HepG2 (cell line): ENCODE measurements around the gene FAM78B. TPM values are rescaled to one million over a fixed set of nuclear protein-coding genes. Genes with fewer than 3 reads are reported as not detected.

Experiments
- ATAC-seq: fragments of 200-7000 bp; cut with Tn5 transposase; 3 replicates; pipeline ENCODE4 v1.9.1; 2020; ENCODE audit warnings: mild to moderate bottlenecking, moderate library complexity
- BruUV-seq: library from RNA; stranded (reverse); fragments of 400-500 nt; replicated peaks from 2 replicates; lab custom pipeline; 2021; lab: Mats Ljungman, UMichigan
- CTCF ChIA-PET: fragments of 300-600 bp; formaldehyde crosslinking; extraction: SDS; loops from one replicate; lab custom pipeline; 2021; ENCODE audit warnings: low total read pairs, inconsistent platforms, low intra/inter-chr PET ratio; lab: Yijun Ruan, JAX
- POLR2A ChIA-PET: fragments of 350-600 bp; sonication (Branson Sonifier 250); formaldehyde crosslinking; loops from one replicate; lab custom pipeline; 2020; ENCODE audit warnings: antibody characterized with exemption, inconsistent platforms; lab: Yijun Ruan, JAX
- DNase-seq: peaks from one replicate; pipeline ENCODE4 v3.0.0-alpha.2; 2015; ENCODE audit warnings: low spot score
- FAIRE-seq: peaks from 3 replicates; lab custom pipeline; 2011; peaks lifted over from hg19 to GRCh38; lab: Jason Lieb, UNC
- H2AFZ ChIP-seq: one replicate; pipeline ENCODE4 v1.6.1; 2011; ENCODE audit warnings: low read length, inconsistent platforms
- H3K27ac ChIP-seq: fragments of 300-600 bp; 3 replicates; pipeline ENCODE4 v1.8.0; 2011; ENCODE audit warnings: mixed run types, mild to moderate bottlenecking, mixed read lengths, low read length, inconsistent platforms; ENCODE audit not compliant: insufficient read depth; ENCODE audit errors: extremely low read length
- H3K27me3 ChIP-seq, 2 experiments: fragments of 200-600 bp in 1 of 2; 2 replicates in 1 of 2; 3 replicates in 1 of 2; pipeline versions ENCODE4 v1.6.0 to v1.8.0; 2011; ENCODE audit warnings: low read length in 2 of 2, mild to moderate bottlenecking in 2 of 2, moderate library complexity in 2 of 2, inconsistent platforms in 1 of 2; ENCODE audit not compliant: insufficient read depth in 2 of 2, control insufficient read depth in 1 of 2
- H3K36me3 ChIP-seq, 2 experiments: fragments of 200-600 bp in 1 of 2; replicated peaks in 1 of 2; 2 replicates in 1 of 2; 3 replicates in 1 of 2; pipeline versions ENCODE4 v1.5.1 to v1.8.0; 2011; ENCODE audit warnings: low read length in 2 of 2, inconsistent platforms in 1 of 2; ENCODE audit not compliant: insufficient read depth in 2 of 2, control insufficient read depth in 1 of 2
- H3K4me1 ChIP-seq: 2 replicates; pipeline ENCODE4 v1.5.1; 2012; ENCODE audit warnings: low read length, inconsistent platforms; ENCODE audit not compliant: insufficient read depth
- H3K4me2 ChIP-seq: 2 replicates; pipeline ENCODE4 v1.6.0; 2011; ENCODE audit warnings: low read depth, low read length, inconsistent platforms
- H3K4me3 ChIP-seq, 3 experiments: fragments of 200-600 bp in 1 of 3; sonication (generic), shearing (Covaris generic) in 1 of 3; replicated peaks in 1 of 3; 2 replicates each; pipeline ENCODE4 v1.5.1; 2011 to 2016; ENCODE audit warnings: low read length in 3 of 3, inconsistent platforms in 2 of 3, low read depth in 2 of 3, mild to moderate bottlenecking in 2 of 3, control low read depth in 1 of 3, mixed read lengths in 1 of 3; ENCODE audit not compliant: insufficient read depth in 1 of 3
- H3K79me2 ChIP-seq: one replicate; pipeline ENCODE4 v1.6.1; 2011; ENCODE audit warnings: low read length, inconsistent platforms; ENCODE audit not compliant: insufficient read depth
- H3K9ac ChIP-seq: 2 replicates; pipeline ENCODE4 v1.6.0; 2011; ENCODE audit warnings: mild to moderate bottlenecking, low read depth, low read length, inconsistent platforms; ENCODE audit not compliant: insufficient read depth
- H3K9me3 ChIP-seq: 2 replicates; pipeline ENCODE4 v1.5.1; 2012; ENCODE audit warnings: mild to moderate bottlenecking, low read length
- H4K20me1 ChIP-seq: 2 replicates; pipeline ENCODE4 v1.6.0; 2011; ENCODE audit warnings: inconsistent platforms, mild to moderate bottlenecking, low read length, moderate library complexity; ENCODE audit not compliant: insufficient read depth
- ATF7-NPFF ChIP-seq: sonication (generic); formaldehyde crosslinking; IDR thresholded peaks from 2 replicates; pipeline ENCODE4 v1.8.1; 2023; ENCODE audit warnings: mild to moderate bottlenecking, low read depth, missing genetic modification reagents, moderate library complexity
- CREM ChIP-seq, 2 experiments: sonication (generic) in 1 of 2; formaldehyde crosslinking in 1 of 2; IDR thresholded peaks; 2 replicates each; pipeline versions ENCODE4 v1.4.0 to v1.6.1; 2016 to 2020; ENCODE audit warnings: antibody characterized with exemption in 1 of 2, mild to moderate bottlenecking in 1 of 2, missing genetic modification reagents in 1 of 2
- EZH2 ChIP-seq: conservative IDR thresholded peaks from 2 replicates; pipeline ENCODE4 v1.6.1; 2012; ENCODE audit warnings: mild to moderate bottlenecking, low read depth, low read length, moderate library complexity
- FIP1L1 ChIP-seq: fragments of 200-400 bp; formaldehyde crosslinking; IDR thresholded peaks from 2 replicates; pipeline ENCODE4 v1.6.1; 2018; ENCODE audit warnings: low read depth, mild to moderate bottlenecking, low read length, moderate library complexity, borderline replicate concordance; ENCODE audit not compliant: insufficient read depth
- FOXK2 ChIP-seq: fragments of 450-650 bp; IDR thresholded peaks from 2 replicates; pipeline ENCODE4 v1.6.1; 2016
- HIVEP1 ChIP-seq: sonication (generic); formaldehyde crosslinking; IDR thresholded peaks from 2 replicates; pipeline ENCODE4 v1.4.0; 2020; ENCODE audit warnings: mild to moderate bottlenecking, missing genetic modification reagents
- IRX3 ChIP-seq: sonication (generic); formaldehyde crosslinking; IDR thresholded peaks from 2 replicates; pipeline ENCODE4 v1.8.1; 2023; ENCODE audit warnings: mild to moderate bottlenecking, low read depth, missing genetic modification reagents, borderline replicate concordance
- NFE2L1 ChIP-seq: sonication (generic); formaldehyde crosslinking; IDR thresholded peaks from 2 replicates; pipeline ENCODE4 v1.4.0; 2020; ENCODE audit warnings: missing genetic modification reagents, mild to moderate bottlenecking, borderline replicate concordance
- NR1H2 ChIP-seq: sonication (generic); formaldehyde crosslinking; IDR thresholded peaks from 2 replicates; pipeline ENCODE4 v1.8.1; 2022; ENCODE audit warnings: low read depth, missing genetic modification reagents, borderline replicate concordance
- SAFB2 ChIP-seq: sonication (generic); formaldehyde crosslinking; IDR thresholded peaks from 2 replicates; pipeline ENCODE4 v1.5.1; 2020; ENCODE audit warnings: missing genetic modification reagents, low read depth, mild to moderate bottlenecking, borderline replicate concordance
- SNAPC2 ChIP-seq: sonication (generic); formaldehyde crosslinking; IDR thresholded peaks from 2 replicates; pipeline ENCODE4 v1.8.1; 2022; ENCODE audit warnings: mild to moderate bottlenecking, missing genetic modification reagents
- ZFP37 ChIP-seq: sonication (generic); formaldehyde crosslinking; IDR thresholded peaks from 2 replicates; pipeline ENCODE4 v1.4.0; 2020; ENCODE audit warnings: missing genetic modification reagents, borderline replicate concordance
- ZNF12 ChIP-seq: sonication (generic); formaldehyde crosslinking; IDR thresholded peaks from 2 replicates; pipeline ENCODE4 v1.5.0; 2020; ENCODE audit warnings: missing genetic modification reagents
- ZNF414 ChIP-seq: sonication (generic); formaldehyde crosslinking; IDR thresholded peaks from 2 replicates; pipeline ENCODE4 v1.5.0; 2020; ENCODE audit warnings: missing genetic modification reagents
- ZNF562 ChIP-seq: sonication (generic); formaldehyde crosslinking; IDR thresholded peaks from 2 replicates; pipeline ENCODE4 v1.8.0; 2022; ENCODE audit warnings: missing genetic modification reagents, borderline replicate concordance
- ZNF563 ChIP-seq: sonication (generic); formaldehyde crosslinking; IDR thresholded peaks from 2 replicates; pipeline ENCODE4 v1.8.0; 2022; ENCODE audit warnings: mild to moderate bottlenecking, moderate library complexity, missing genetic modification reagents
- WGBS: methylation state at CpG from one replicate; pipeline ENCODE4 v1.1.6; 2017; ENCODE audit warnings: low lambda C conversion rate; 5-methylcytosine and 5-hydroxymethylcytosine counted together
- in situ Hi-C: cut with HindIII; loops from 2 replicates; pipeline ENCODE4 v1.10.0; 2017; ENCODE audit warnings: low pct_unique_long_range_greater_than_20kb; ENCODE audit not compliant: extremely low pct_ligation_motif_present
- intact Hi-C: fragments of 100-400 bp; cut with micrococcal nuclease; formaldehyde crosslinking; loops from one replicate; pipeline ENCODE4 v1.10.0; 2022; ENCODE audit not compliant: unreplicated experiment
- polyA plus RNA-seq, 8 experiments: library from polyadenylated mRNA; depleted of rRNA in 3 of 8; stranded (reverse) in 7 of 8; unstranded in 1 of 8; fragments of >200 nt; fragmentation: Illumina TruSeq in 4 of 8; extraction: Trizol in 4 of 8; gene quantifications; 2 replicates each; pipeline versions ENCODE4 v1.2.1 to v1.2.3, GENCODE V29; 2011 to 2016; ENCODE audit warnings: low read depth in 4 of 8, missing spikeins in 1 of 8, mixed read lengths in 1 of 8; ENCODE audit not compliant: insufficient read depth in 1 of 8
- total RNA-seq, 5 experiments: library from RNA; depleted of rRNA; stranded (reverse); fragments of >200 nt; fragmentation: Illumina TruSeq; extraction: Trizol; gene quantifications; 2 replicates each; pipeline ENCODE4 v1.2.3, GENCODE V29; 2016; ENCODE audit warnings: low read depth in 1 of 5
- TF ChIP-seq, protein P1 (sequence below): sonication (generic); formaldehyde crosslinking; IDR thresholded peaks from 2 replicates; pipeline ENCODE4 v1.5.0; 2020; ENCODE audit warnings: mild to moderate bottlenecking, missing genetic modification reagents, borderline replicate concordance
- TF ChIP-seq, protein P2 (sequence below): sonication (generic); formaldehyde crosslinking; IDR thresholded peaks from 2 replicates; pipeline ENCODE4 v1.8.1; 2023; ENCODE audit warnings: mild to moderate bottlenecking, missing genetic modification reagents

The FAM78B gene
- total and polyA plus RNA-seq, 2 of the 13 experiments (the other 11 are each of a cell fraction or from before 2014, with no cell fraction given) = 0.22 to 0.31 TPM

DNA sequence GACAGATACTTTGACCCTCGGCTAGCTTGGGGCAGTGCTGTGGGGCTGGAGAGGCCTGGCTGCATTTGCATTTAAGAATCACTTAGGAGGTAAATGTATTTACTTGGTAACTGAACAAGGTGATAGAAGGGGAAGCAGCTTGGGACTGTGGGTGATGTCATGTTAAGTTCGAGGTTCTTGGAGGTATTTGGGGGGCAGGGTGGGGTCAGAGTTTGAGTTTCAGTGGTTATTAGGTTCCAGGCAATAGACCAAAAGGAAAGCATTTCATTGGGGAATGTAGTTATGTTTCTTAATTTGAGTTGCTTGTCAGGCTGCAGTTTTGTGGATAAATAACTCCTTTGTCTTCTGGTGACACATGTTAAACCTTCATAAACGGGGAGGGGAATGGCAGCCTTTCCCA lies 2.4 kb upstream of the FAM78B start:
- in situ Hi-C loops = loop anchor here (25.0 kb wide), 1 partner anchor 457 kb away; no protein-coding TSS in a partner anchor
- no peaks in the 10 kb centered on the region for H3K36me3 ChIP-seq
- WGBS = 1% methylated on average over 3 of the region's 3 CpGs
- intact Hi-C loops = loop anchor here (5.0 kb wide), 1 partner anchor 247 kb away; no protein-coding TSS in a partner anchor
- ChIA-PET CTCF (no interaction called here), POLR2A (no interaction called here)
- no peaks in the 10 kb centered on the region for H4K20me1 ChIP-seq
- DNase-seq (no peak), ATAC-seq (no peak), FAIRE-seq (no peak)
- H3K27me3 ChIP-seq = peaks cover 2 to 18% of the 10 kb centered on the region in 2 experiments; a peak in 3 of 5 replicates
- no peak overlapping the region for H3K27ac ChIP-seq
- peaks cover 17% of the 10 kb centered on the region for H3K4me1 ChIP-seq
- H3K4me2 ChIP-seq = no peak overlapping the region
- H3K9ac ChIP-seq = no peak overlapping the region
- H3K79me2 ChIP-seq = no peaks in the 10 kb centered on the region
- no TSS peak for BruUV-seq
- no peaks in the 10 kb centered on the region for H3K9me3 ChIP-seq
- no peak overlapping the region for H3K4me3 ChIP-seq
- H2AFZ ChIP-seq = no peak overlapping the region
- TF ChIP-seq ZNF562 (CRISPR knock-in tag) = no peak
- no peak for TF ChIP-seq EZH2
- no peak for TF ChIP-seq ZNF414 (CRISPR knock-in tag)
- no peak for TF ChIP-seq NR1H2 (CRISPR knock-in tag)
- TF ChIP-seq ZNF563 (CRISPR knock-in tag) = no peak
- TF ChIP-seq, protein P1, sequence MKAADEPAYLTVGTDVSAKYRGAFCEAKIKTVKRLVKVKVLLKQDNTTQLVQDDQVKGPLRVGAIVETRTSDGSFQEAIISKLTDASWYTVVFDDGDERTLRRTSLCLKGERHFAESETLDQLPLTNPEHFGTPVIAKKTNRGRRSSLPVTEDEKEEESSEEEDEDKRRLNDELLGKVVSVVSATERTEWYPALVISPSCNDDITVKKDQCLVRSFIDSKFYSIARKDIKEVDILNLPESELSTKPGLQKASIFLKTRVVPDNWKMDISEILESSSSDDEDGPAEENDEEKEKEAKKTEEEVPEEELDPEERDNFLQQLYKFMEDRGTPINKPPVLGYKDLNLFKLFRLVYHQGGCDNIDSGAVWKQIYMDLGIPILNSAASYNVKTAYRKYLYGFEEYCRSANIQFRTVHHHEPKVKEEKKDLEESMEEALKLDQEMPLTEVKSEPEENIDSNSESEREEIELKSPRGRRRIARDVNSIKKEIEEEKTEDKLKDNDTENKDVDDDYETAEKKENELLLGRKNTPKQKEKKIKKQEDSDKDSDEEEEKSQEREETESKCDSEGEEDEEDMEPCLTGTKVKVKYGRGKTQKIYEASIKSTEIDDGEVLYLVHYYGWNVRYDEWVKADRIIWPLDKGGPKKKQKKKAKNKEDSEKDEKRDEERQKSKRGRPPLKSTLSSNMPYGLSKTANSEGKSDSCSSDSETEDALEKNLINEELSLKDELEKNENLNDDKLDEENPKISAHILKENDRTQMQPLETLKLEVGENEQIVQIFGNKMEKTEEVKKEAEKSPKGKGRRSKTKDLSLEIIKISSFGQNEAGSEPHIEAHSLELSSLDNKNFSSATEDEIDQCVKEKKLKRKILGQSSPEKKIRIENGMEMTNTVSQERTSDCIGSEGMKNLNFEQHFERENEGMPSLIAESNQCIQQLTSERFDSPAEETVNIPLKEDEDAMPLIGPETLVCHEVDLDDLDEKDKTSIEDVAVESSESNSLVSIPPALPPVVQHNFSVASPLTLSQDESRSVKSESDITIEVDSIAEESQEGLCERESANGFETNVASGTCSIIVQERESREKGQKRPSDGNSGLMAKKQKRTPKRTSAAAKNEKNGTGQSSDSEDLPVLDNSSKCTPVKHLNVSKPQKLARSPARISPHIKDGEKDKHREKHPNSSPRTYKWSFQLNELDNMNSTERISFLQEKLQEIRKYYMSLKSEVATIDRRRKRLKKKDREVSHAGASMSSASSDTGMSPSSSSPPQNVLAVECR (CRISPR knock-in tag) = no peak
- TF ChIP-seq CREM (IDR thresholded peaks at IDR 0.05) = no peak
- no peak for TF ChIP-seq CREM (CRISPR knock-in tag; IDR thresholded peaks at IDR 0.05)
- no peak for TF ChIP-seq FOXK2
- no peak for TF ChIP-seq IRX3 (CRISPR knock-in tag)
- no peak for TF ChIP-seq SNAPC2 (CRISPR knock-in tag)
- no peak for TF ChIP-seq FIP1L1
- TF ChIP-seq HIVEP1 (CRISPR knock-in tag) = no peak
- TF ChIP-seq ATF7-NPFF = no peak
- TF ChIP-seq ZNF12 (CRISPR knock-in tag) = no peak
- TF ChIP-seq, protein P2, sequence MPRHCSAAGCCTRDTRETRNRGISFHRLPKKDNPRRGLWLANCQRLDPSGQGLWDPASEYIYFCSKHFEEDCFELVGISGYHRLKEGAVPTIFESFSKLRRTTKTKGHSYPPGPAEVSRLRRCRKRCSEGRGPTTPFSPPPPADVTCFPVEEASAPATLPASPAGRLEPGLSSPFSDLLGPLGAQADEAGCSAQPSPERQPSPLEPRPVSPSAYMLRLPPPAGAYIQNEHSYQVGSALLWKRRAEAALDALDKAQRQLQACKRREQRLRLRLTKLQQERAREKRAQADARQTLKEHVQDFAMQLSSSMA (CRISPR knock-in tag) = no peak
- TF ChIP-seq ZFP37 = no peak
- TF ChIP-seq NFE2L1 (CRISPR knock-in tag) = no peak
- TF ChIP-seq SAFB2 (CRISPR knock-in tag) = no peak
